ENCODE measurements around the gene CYP2A6.

DNA sequence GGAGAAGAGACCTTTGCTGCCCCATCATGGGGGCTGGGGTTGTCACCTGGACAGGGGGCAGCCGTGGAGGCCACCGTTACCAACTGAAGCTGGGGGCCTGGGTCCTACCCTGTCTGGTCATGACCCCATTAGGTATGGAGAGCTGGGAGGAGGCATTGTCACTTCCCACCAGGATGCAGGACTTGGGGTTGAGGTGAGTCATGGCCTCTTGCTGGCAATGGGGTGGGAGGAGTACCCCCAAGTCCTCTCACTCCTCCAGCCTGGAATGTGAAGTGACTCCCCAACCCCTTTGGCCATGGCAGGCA, 42.3 kb downstream of the CYP2A6 start:
- TF ChIP-seq POLR2A (IDR thresholded peaks at IDR 0.05) (no peak), CTCF (IDR thresholded peaks at IDR 0.05) (no peak)
